ENCODE results near the gene FICD.

FICD gene

GRCh38 chr12:108509806-108510205 lies 5.3 kb upstream of the FICD start:
- Histone ChIP-seq H3K36me3 (ENCODE audit: control insufficient read depth, low read length) (no peaks in the 10 kb centered on the region), H3K79me2 (ENCODE audit: control insufficient read depth, low read length) (no peaks in the 10 kb centered on the region), H4K20me1 (ENCODE audit: control insufficient read depth, insufficient read depth, low read depth, low read length) (no peaks in the 10 kb centered on the region), H3K27ac (ENCODE audit: low read depth, low read length) (no peak overlapping the region), H3K4me2 (ENCODE audit: low read length) (no peak overlapping the region), H3K9me3 (ENCODE audit: control insufficient read depth, insufficient read depth, low read length) (no peaks in the 10 kb centered on the region), H3F3A (ENCODE audit: control insufficient read depth, insufficient read depth) (0 out of 2 replicates have a peak, but pooled peaks cover 6% of the 10 kb centered on the region), H3K4me1 (ENCODE audit: control insufficient read depth, low read length) (peaks cover 51% of the 10 kb centered on the region), H3K9me2 (replicated peaks; ENCODE audit: control insufficient read depth, low read length) (no peaks in the 10 kb centered on the region), H3K4me3 (ENCODE audit: low read length) (no peak overlapping the region), H3K27me3 (ENCODE audit: control insufficient read depth, low read length) (no peaks in the 10 kb centered on the region)
- TF ChIP-seq EZH2phosphoT487 (IDR thresholded peaks at IDR 0.05; ENCODE audit: borderline replicate concordance, low read length): no peak
- TF ChIP-seq, protein P1, sequence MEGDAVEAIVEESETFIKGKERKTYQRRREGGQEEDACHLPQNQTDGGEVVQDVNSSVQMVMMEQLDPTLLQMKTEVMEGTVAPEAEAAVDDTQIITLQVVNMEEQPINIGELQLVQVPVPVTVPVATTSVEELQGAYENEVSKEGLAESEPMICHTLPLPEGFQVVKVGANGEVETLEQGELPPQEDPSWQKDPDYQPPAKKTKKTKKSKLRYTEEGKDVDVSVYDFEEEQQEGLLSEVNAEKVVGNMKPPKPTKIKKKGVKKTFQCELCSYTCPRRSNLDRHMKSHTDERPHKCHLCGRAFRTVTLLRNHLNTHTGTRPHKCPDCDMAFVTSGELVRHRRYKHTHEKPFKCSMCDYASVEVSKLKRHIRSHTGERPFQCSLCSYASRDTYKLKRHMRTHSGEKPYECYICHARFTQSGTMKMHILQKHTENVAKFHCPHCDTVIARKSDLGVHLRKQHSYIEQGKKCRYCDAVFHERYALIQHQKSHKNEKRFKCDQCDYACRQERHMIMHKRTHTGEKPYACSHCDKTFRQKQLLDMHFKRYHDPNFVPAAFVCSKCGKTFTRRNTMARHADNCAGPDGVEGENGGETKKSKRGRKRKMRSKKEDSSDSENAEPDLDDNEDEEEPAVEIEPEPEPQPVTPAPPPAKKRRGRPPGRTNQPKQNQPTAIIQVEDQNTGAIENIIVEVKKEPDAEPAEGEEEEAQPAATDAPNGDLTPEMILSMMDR (IDR thresholded peaks at IDR 0.05; ENCODE audit: low read depth, low read length, poor library complexity, severe bottlenecking): no peak

DNA sequence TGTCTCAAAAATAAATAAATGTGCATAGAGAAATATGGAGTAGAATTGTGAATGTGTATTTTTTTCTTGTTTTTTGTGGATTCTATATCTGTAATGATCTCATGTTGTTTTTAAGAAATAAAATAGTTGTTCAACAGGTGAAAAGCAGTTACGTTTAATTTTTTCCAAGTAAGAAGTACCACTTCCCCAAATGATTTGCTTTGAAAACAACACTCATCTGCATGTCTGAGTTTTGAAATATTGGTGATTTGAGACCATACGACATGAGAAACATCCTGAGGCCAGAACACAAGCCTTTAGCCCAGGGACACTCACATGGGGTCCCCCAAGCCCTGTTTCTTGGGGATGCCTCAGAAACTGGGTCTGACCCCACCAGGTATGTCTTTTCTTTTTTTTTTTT lies 4.2 kb upstream of the FICD start:
- no peaks in the 10 kb centered on the region for H3K9me2 ChIP-seq (replicated peaks; ENCODE audit: control insufficient read depth, low read length)
- peak overlapping the region; percentile 57 for H3K27ac ChIP-seq (ENCODE audit: low read depth, low read length)
- TF ChIP-seq, protein P1 (IDR thresholded peaks at IDR 0.05; ENCODE audit: low read depth, low read length, poor library complexity, severe bottlenecking): no peak
- no peak for TF ChIP-seq EZH2phosphoT487 (IDR thresholded peaks at IDR 0.05; ENCODE audit: borderline replicate concordance, low read length)
- H3K36me3 ChIP-seq (ENCODE audit: control insufficient read depth, low read length): no peaks in the 10 kb centered on the region
- H3K9me3 ChIP-seq (ENCODE audit: control insufficient read depth, insufficient read depth, low read length): no peaks in the 10 kb centered on the region
- H3K79me2 ChIP-seq (ENCODE audit: control insufficient read depth, low read length): peaks cover 6% of the 10 kb centered on the region
- H3K4me3 ChIP-seq (ENCODE audit: low read length): peak overlapping the region; percentile 69
- H3K4me1 ChIP-seq (ENCODE audit: control insufficient read depth, low read length): peaks cover 51% of the 10 kb centered on the region
- H3K27me3 ChIP-seq (ENCODE audit: control insufficient read depth, low read length): no peaks in the 10 kb centered on the region
- H4K20me1 ChIP-seq (ENCODE audit: control insufficient read depth, insufficient read depth, low read depth, low read length): no peaks in the 10 kb centered on the region
- 0 out of 2 replicates have a peak, but pooled peaks cover 6% of the 10 kb centered on the region for H3F3A ChIP-seq (ENCODE audit: control insufficient read depth, insufficient read depth)
- peak overlapping the region; percentile 74 for H3K4me2 ChIP-seq (ENCODE audit: low read length)

DNA sequence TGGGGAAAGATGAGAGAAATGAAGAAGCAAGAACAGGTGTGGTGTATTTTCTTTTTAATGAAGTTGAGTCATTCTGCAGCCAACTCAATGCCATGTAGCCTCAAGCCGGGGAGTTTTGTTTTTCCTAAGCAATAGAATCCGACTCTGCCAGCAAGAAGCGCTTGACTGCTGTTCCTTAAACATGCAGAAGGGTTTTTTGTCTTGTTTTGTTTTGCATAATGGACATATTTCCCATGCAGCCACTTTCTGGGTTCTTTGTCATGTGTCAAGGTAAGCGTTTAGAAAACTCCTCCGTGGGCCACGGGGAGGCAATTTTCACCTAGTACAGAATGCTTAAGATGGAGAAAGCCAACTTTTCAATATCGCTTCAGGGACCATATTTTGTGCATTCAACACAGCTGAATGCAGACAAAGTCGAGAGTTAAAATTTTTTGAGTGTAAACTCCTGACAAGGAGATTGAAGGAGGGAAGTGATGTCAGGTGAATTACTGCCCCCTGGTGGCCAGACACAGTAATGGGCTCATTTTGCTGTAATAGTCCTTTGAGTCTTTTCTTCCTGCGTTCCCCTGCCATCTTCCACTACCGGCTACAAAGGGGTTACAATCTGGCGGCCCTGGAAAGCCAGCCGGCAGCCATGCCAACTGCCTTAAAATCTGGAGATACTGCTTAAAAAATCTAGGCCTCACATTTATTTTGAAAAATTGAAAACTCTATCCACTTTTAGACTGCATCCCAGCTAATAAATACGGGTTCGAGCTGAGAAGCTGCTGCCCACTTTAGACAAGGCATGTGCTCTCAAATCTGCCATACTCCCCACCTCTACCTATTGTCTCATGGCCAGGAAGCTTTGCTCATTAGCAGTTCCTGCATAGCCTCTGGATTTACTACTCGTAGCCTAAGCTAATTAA lies 3.2 kb upstream of the FICD start:
- Histone ChIP-seq H3K27me3 (ENCODE audit: control insufficient read depth, low read length) (no peaks in the 10 kb centered on the region), H3K79me2 (ENCODE audit: control insufficient read depth, low read length) (peaks cover 16% of the 10 kb centered on the region), H3K9me2 (replicated peaks; ENCODE audit: control insufficient read depth, low read length) (no peaks in the 10 kb centered on the region), H3K4me2 (ENCODE audit: low read length) (peak overlapping the region; percentile 74), H3K27ac (ENCODE audit: low read depth, low read length) (peak overlapping the region; percentile 57), H3K4me1 (ENCODE audit: control insufficient read depth, low read length) (peaks cover 62% of the 10 kb centered on the region), H4K20me1 (ENCODE audit: control insufficient read depth, insufficient read depth, low read depth, low read length) (no peaks in the 10 kb centered on the region), H3K4me3 (ENCODE audit: low read length) (peak overlapping the region; percentile 69), H3F3A (ENCODE audit: control insufficient read depth, insufficient read depth) (0 out of 2 replicates have a peak, but pooled peaks cover 9% of the 10 kb centered on the region), H3K9me3 (ENCODE audit: control insufficient read depth, insufficient read depth, low read length) (no peaks in the 10 kb centered on the region), H3K36me3 (ENCODE audit: control insufficient read depth, low read length) (peaks cover 5% of the 10 kb centered on the region)
- TF ChIP-seq, protein P1 (IDR thresholded peaks at IDR 0.05; ENCODE audit: low read depth, low read length, poor library complexity, severe bottlenecking): peak; percentile 85
- no peak for TF ChIP-seq EZH2phosphoT487 (IDR thresholded peaks at IDR 0.05; ENCODE audit: borderline replicate concordance, low read length)

Data from DOHH2 (cell line).